Smooth muscle cell of the umbilical artery (primary cell): ENCODE measurements around the gene PSMD12. TPM values are rescaled to one million over a fixed set of nuclear protein-coding genes. Genes with fewer than 3 reads are reported as not detected.

Source experiments
- total RNA-seq: library from RNA; depleted of rRNA; stranded (reverse); fragments of >200 nt; gene quantifications from 2 replicates; pipeline ENCODE4 v1.2.3, GENCODE V29; 2014

PSMD12 gene
- total RNA-seq = 27.0 and 41.9 TPM in 2 replicates

DNA sequence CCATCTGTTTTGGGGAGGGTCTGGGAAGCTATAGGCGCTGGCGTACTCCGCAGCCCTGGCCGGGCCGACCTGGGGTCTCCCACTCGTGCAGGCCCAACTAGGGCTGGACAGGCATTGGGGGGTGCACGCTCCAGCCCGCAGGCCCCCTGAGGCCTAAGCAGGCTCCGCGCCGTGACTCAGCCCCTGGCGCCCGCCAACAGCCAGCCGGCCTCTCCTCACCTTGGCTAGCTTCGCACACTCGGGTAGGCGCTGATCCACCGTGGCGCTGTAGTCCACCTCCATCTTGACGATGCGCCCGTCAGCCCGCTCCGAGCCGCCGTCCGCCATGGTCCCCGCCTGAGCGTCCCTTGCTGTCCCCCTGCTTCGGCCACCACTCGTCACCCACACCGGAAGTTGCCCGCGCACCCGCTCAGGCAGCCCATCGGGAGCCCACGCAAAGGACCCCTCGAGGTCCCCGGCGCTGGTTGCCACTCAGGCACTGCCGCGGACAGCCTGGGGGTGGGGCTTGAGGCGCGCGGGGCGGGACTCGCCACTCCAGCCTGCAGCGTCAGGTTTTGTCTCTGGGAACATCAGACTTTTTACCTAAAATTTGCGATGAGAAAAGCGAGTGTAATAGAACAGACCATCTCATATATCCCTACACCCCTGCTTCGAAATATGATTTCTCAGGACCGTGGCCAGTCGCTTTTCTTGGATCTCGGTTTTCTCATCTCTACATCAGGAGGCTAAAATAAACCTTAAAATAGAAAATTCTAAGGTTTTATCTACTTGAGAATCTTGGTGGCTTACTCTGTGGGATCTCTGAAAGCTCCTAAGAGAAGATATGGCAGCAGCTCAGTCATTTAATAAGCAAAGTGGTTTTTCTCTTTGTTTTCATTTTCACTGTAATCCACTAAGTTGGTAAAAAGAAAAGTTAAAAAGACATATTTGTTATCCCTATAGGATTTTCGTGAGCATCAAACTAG is at the start of gene PSMD12:
PSMD12 (minus strand) TSS at position 385 of the 965 bp plus-strand sequence; CDS start at position 327, 58 bp downstream.

GRCh38 chr17:67376737-67377487 is 10.5 kb upstream of the PSMD12 start, which contains the start of gene PITPNC1:
TSS of gene PITPNC1 (plus strand) at chr17:67377281.

Other genes with a start within 250 kb of the PSMD12 start
- gene HELZ, start 121.4 kb downstream of the PSMD12 start, total RNA-seq = 84.8 and 95.3 TPM in 2 replicates
- gene PITPNC1, start 10.7 kb upstream of the PSMD12 start, total RNA-seq = 6.2 and 14.6 TPM in 2 replicates